Rectal smooth muscle tissue (tissue), 1 donor: ENCODE results near the gene DTNBP1.

Experiments used
- H3K27ac ChIP-seq: one replicate; pipeline ENCODE4 v1.7.0; 2013; ENCODE audit warnings: low read depth, low read length, inconsistent platforms
- H3K27me3 ChIP-seq: one replicate; pipeline ENCODE4 v1.7.0; 2013; ENCODE audit warnings: low read length; ENCODE audit not compliant: control insufficient read depth, insufficient read depth
- H3K36me3 ChIP-seq: one replicate; pipeline ENCODE4 v1.7.0; 2013; ENCODE audit warnings: low read length; ENCODE audit not compliant: control insufficient read depth, insufficient read depth
- H3K4me1 ChIP-seq: one replicate; pipeline ENCODE4 v1.7.0; 2013; ENCODE audit warnings: low read length; ENCODE audit not compliant: control insufficient read depth, insufficient read depth
- H3K4me3 ChIP-seq: one replicate; pipeline ENCODE4 v1.7.0; 2013; ENCODE audit warnings: low read length
- H3K9ac ChIP-seq: one replicate; pipeline ENCODE4 v1.7.0; 2013; ENCODE audit warnings: low read length

The DTNBP1 gene

GRCh38 chr6:15509335-15509933 lies 153.4 kb downstream of the DTNBP1 start:
- H3K36me3 ChIP-seq: peaks cover 14% of the 10 kb centered on the region

GRCh38 chr6:15508931-15509330 lies 153.9 kb downstream of the DTNBP1 start:
- Histone ChIP-seq H3K36me3 (peaks cover 14% of the 10 kb centered on the region), H3K9ac (no peak overlapping the region), H3K27ac (no peak overlapping the region), H3K4me3 (no peak overlapping the region), H3K27me3 (no peaks in the 10 kb centered on the region), H3K4me1 (peaks cover 12% of the 10 kb centered on the region)

More at GRCh38 chr6:15509335-15509933, 153.4 kb downstream of the DTNBP1 start:
- H3K9ac ChIP-seq: no peak overlapping the region
- no peaks in the 10 kb centered on the region for H3K27me3 ChIP-seq
- H3K4me1 ChIP-seq: peaks cover 9% of the 10 kb centered on the region
- no peak overlapping the region for H3K4me3 ChIP-seq
- H3K27ac ChIP-seq: no peak overlapping the region

- no peak overlapping the region for H3K9ac ChIP-seq
- H3K4me1 ChIP-seq: peaks cover 12% of the 10 kb centered on the region
- H3K36me3 ChIP-seq: peaks cover 14% of the 10 kb centered on the region
- no peaks in the 10 kb centered on the region for H3K27me3 ChIP-seq
- no peak overlapping the region for H3K27ac ChIP-seq
- H3K4me3 ChIP-seq: no peak overlapping the region
Observed at GRCh38 chr6:15508441-15508871, 154.4 kb downstream of the DTNBP1 start.

- no peak overlapping the region for H3K27ac ChIP-seq
- H3K4me3 ChIP-seq: no peak overlapping the region
- H3K9ac ChIP-seq: no peak overlapping the region
- peaks cover 14% of the 10 kb centered on the region for H3K36me3 ChIP-seq
- peaks cover 12% of the 10 kb centered on the region for H3K4me1 ChIP-seq
- H3K27me3 ChIP-seq: no peaks in the 10 kb centered on the region
Observed at GRCh38 chr6:15507746-15508145, 155.1 kb downstream of the DTNBP1 start.

GRCh38 chr6:15507221-15507620 lies 155.6 kb downstream of the DTNBP1 start:
- Histone ChIP-seq H3K4me3 (no peak overlapping the region), H3K27ac (no peak overlapping the region), H3K9ac (no peak overlapping the region), H3K36me3 (peaks cover 11% of the 10 kb centered on the region), H3K4me1 (peaks cover 15% of the 10 kb centered on the region), H3K27me3 (no peaks in the 10 kb centered on the region)

GRCh38 chr6:15506066-15506465 lies 156.8 kb downstream of the DTNBP1 start:
- H3K27me3 ChIP-seq: no peaks in the 10 kb centered on the region
- H3K4me1 ChIP-seq: peaks cover 18% of the 10 kb centered on the region
- no peak overlapping the region for H3K4me3 ChIP-seq
- H3K9ac ChIP-seq: no peak overlapping the region
- no peak overlapping the region for H3K27ac ChIP-seq
- peaks cover 12% of the 10 kb centered on the region for H3K36me3 ChIP-seq

GRCh38 chr6:15505463-15505918 lies 157.3 kb downstream of the DTNBP1 start:
- H3K4me3 ChIP-seq: peak overlapping the region; percentile 55
- peaks cover 18% of the 10 kb centered on the region for H3K4me1 ChIP-seq
- H3K36me3 ChIP-seq: peaks cover 12% of the 10 kb centered on the region
- H3K27ac ChIP-seq: peak overlapping the region; percentile 68
- no peaks in the 10 kb centered on the region for H3K27me3 ChIP-seq
- no peak overlapping the region for H3K9ac ChIP-seq

GRCh38 chr6:15504581-15505350 lies 158.1 kb downstream of the DTNBP1 start:
- Histone ChIP-seq H3K4me1 (peaks cover 18% of the 10 kb centered on the region), H3K27ac (peak overlapping the region; percentile 70), H3K36me3 (peaks cover 12% of the 10 kb centered on the region), H3K9ac (no peak overlapping the region), H3K4me3 (peak overlapping the region; percentile 55), H3K27me3 (no peaks in the 10 kb centered on the region)

GRCh38 chr6:15504040-15504495 lies 158.8 kb downstream of the DTNBP1 start:
- no peak overlapping the region for H3K9ac ChIP-seq
- H3K27ac ChIP-seq: peak overlapping the region; percentile 70
- H3K27me3 ChIP-seq: no peaks in the 10 kb centered on the region
- H3K36me3 ChIP-seq: peaks cover 12% of the 10 kb centered on the region
- no peak overlapping the region for H3K4me3 ChIP-seq
- peaks cover 18% of the 10 kb centered on the region for H3K4me1 ChIP-seq

GRCh38 chr6:15503346-15503680 lies 159.5 kb downstream of the DTNBP1 start:
- no peaks in the 10 kb centered on the region for H3K27me3 ChIP-seq
- peaks cover 18% of the 10 kb centered on the region for H3K4me1 ChIP-seq
- H3K36me3 ChIP-seq: peaks cover 14% of the 10 kb centered on the region
- H3K27ac ChIP-seq: no peak overlapping the region
- H3K9ac ChIP-seq: no peak overlapping the region
- H3K4me3 ChIP-seq: no peak overlapping the region

GRCh38 chr6:15502446-15503345 lies 160.1 kb downstream of the DTNBP1 start:
- H3K4me3 ChIP-seq: no peak overlapping the region
- no peak overlapping the region for H3K27ac ChIP-seq

GRCh38 chr6:15501826-15502445 lies 160.9 kb downstream of the DTNBP1 start:
- Histone ChIP-seq H3K36me3 (peaks cover 15% of the 10 kb centered on the region), H3K27ac (no peak overlapping the region), H3K9ac (no peak overlapping the region), H3K4me3 (no peak overlapping the region), H3K4me1 (peaks cover 18% of the 10 kb centered on the region), H3K27me3 (no peaks in the 10 kb centered on the region)

More at GRCh38 chr6:15502446-15503345, 160.1 kb downstream of the DTNBP1 start:
- Histone ChIP-seq H3K36me3 (peaks cover 12% of the 10 kb centered on the region), H3K9ac (no peak overlapping the region), H3K4me1 (peaks cover 18% of the 10 kb centered on the region), H3K27me3 (no peaks in the 10 kb centered on the region)
